Panc1 (cell line): ENCODE data around the gene CENPF.

ENCODE experiments used
- POLR2AphosphoS5 ChIP-seq: IDR thresholded peaks from 2 replicates; pipeline ENCODE4 v1.6.1; 2012; ENCODE audit warnings: mild to moderate bottlenecking, low read depth, low read length, moderate library complexity
- SIN3A ChIP-seq: IDR thresholded peaks from 2 replicates; pipeline ENCODE4 v1.6.1; 2012; ENCODE audit warnings: low read depth, mild to moderate bottlenecking, low read length, moderate library complexity, borderline replicate concordance; ENCODE audit not compliant: insufficient read depth
- TCF7L2 ChIP-seq: IDR thresholded peaks from 2 replicates; pipeline ENCODE4 v1.6.1; 2011; ENCODE audit warnings: mild to moderate bottlenecking, low read depth, low read length, inconsistent platforms
- TF ChIP-seq, protein P1 (sequence below): fragments of 450-650 bp; IDR thresholded peaks from 2 replicates; pipeline ENCODE4 v1.5.1; 2017; ENCODE audit warnings: mild to moderate bottlenecking
- TF ChIP-seq, protein P2 (sequence below), 2 experiments: IDR thresholded peaks; 2 replicates each; pipeline ENCODE4 v1.6.1; 2011 to 2012; ENCODE audit warnings: low read depth in 2 of 2, control low read depth in 1 of 2, low read length in 1 of 2, mild to moderate bottlenecking in 1 of 2, moderate library complexity in 1 of 2; ENCODE audit not compliant: insufficient read depth in 1 of 2

DNA sequence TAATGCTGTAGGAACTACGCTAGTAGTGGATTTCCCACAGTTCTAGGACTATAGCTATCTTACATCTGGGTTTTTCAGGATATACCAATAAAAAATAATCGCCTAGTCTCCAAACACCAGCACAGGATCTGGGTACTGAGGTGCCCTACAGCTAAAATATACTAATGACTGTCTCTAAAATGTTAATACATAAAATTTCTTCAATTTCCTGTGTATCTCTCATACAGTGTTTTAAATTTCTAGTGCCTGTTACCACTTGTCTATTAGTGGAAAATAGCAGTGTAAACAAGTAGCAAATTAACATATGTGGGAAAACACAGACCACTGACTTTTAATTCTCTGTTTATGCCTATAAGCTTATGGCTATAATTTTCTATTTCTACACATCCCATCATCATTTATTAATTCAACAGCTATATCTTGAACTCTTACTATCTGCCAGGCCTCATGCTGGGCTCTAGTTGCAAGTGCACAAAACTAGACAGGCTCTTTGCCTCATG lies 35.5 kb upstream of the CENPF start:
- TF ChIP-seq, protein P1, sequence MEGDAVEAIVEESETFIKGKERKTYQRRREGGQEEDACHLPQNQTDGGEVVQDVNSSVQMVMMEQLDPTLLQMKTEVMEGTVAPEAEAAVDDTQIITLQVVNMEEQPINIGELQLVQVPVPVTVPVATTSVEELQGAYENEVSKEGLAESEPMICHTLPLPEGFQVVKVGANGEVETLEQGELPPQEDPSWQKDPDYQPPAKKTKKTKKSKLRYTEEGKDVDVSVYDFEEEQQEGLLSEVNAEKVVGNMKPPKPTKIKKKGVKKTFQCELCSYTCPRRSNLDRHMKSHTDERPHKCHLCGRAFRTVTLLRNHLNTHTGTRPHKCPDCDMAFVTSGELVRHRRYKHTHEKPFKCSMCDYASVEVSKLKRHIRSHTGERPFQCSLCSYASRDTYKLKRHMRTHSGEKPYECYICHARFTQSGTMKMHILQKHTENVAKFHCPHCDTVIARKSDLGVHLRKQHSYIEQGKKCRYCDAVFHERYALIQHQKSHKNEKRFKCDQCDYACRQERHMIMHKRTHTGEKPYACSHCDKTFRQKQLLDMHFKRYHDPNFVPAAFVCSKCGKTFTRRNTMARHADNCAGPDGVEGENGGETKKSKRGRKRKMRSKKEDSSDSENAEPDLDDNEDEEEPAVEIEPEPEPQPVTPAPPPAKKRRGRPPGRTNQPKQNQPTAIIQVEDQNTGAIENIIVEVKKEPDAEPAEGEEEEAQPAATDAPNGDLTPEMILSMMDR: no peak
- TF ChIP-seq TCF7L2 (no peak), SIN3A (no peak), POLR2AphosphoS5 (no peak)
- TF ChIP-seq, protein P2, sequence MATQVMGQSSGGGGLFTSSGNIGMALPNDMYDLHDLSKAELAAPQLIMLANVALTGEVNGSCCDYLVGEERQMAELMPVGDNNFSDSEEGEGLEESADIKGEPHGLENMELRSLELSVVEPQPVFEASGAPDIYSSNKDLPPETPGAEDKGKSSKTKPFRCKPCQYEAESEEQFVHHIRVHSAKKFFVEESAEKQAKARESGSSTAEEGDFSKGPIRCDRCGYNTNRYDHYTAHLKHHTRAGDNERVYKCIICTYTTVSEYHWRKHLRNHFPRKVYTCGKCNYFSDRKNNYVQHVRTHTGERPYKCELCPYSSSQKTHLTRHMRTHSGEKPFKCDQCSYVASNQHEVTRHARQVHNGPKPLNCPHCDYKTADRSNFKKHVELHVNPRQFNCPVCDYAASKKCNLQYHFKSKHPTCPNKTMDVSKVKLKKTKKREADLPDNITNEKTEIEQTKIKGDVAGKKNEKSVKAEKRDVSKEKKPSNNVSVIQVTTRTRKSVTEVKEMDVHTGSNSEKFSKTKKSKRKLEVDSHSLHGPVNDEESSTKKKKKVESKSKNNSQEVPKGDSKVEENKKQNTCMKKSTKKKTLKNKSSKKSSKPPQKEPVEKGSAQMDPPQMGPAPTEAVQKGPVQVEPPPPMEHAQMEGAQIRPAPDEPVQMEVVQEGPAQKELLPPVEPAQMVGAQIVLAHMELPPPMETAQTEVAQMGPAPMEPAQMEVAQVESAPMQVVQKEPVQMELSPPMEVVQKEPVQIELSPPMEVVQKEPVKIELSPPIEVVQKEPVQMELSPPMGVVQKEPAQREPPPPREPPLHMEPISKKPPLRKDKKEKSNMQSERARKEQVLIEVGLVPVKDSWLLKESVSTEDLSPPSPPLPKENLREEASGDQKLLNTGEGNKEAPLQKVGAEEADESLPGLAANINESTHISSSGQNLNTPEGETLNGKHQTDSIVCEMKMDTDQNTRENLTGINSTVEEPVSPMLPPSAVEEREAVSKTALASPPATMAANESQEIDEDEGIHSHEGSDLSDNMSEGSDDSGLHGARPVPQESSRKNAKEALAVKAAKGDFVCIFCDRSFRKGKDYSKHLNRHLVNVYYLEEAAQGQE (IDR thresholded peaks at IDR 0.05; ENCODE audit: insufficient read depth in 1 of 2, low read depth in 2 of 2, low read length in 1 of 2): no peak
